Measurements from ENCODE around the gene PHACTR2.

The PHACTR2 gene

DNA sequence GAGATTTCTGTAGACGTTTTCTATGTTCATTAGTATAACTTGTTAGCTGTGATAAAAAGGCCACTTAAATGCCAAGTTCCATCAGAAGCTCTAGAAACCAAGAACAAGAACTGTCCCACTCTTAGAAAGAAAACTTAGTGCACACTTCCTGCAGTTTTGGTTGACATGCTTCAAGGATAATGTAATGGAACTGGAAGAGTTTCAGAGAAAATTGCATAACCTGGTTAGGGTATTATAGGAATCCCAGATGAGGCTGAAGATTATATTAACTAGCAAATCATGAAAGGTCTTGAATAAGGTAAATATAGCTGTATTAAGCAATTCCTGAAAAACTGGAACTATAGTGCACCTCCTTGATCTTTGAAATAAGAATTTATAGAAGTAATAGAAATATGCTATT, 1.8 kb upstream of the PHACTR2 start:
- no peak for DNase-seq

DNA sequence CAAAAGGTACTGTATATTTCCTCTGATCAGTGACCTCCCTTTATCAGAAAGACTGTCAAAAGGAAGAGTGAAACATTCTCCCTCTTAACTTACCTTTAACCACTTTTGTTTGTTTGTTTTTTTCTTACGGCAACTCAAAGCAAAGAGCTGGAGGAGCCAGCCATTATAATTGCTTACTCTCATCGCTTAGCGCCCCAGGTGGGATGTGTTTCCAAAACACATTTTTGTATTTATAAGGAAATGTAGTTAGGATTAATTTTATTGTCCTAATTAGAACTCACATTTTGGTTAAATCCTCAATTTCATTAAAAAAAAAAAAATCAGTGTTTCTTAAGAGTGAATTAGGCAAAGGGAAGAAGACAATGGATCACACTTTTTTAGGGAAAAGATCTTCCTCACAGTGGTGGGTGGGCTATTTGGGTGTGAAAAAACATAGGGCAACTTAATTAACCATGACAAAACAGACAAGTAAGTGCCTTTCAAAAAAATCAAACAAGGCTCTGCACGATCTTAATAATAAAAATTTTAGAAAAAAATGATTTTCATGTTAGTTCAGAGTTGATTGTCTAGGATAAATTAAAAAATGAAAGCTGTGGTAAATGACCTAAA, 1.2 kb upstream of the PHACTR2 start:
- no peak for DNase-seq

GRCh38 chr6:143677577-143677890, 231 bp upstream of the PHACTR2 start:
- DNase-seq = no peak

- DNase-seq = no peak
These were observed 1.3 kb downstream of the PHACTR2 start for GRCh38 chr6:143679041-143679440.

- DNase-seq = no peak
These were observed 2.4 kb downstream of the PHACTR2 start for GRCh38 chr6:143680141-143680540.

DNA sequence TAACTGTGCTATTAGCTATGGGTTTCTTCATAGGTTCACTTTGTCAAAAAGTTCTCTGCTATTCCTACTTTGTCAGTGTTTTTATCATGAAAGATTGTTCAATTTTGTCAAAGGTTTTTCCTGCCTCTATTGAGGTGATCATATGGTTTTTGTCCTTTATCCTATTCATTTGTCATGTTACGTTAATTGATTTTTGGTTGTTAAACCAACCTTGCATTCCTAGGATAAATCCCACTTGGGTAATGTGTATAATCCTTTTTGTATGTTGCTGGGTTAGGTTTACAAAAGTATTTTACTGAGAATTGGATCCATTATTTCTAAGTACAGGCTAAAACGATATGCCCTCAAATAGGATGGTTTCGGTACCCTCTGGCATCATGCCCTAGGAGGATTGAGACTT, 5.0 kb downstream of the PHACTR2 start:
- no peak for DNase-seq

GRCh38 chr6:143684486-143684885, 6.7 kb downstream of the PHACTR2 start:
- no peak for DNase-seq

DNA sequence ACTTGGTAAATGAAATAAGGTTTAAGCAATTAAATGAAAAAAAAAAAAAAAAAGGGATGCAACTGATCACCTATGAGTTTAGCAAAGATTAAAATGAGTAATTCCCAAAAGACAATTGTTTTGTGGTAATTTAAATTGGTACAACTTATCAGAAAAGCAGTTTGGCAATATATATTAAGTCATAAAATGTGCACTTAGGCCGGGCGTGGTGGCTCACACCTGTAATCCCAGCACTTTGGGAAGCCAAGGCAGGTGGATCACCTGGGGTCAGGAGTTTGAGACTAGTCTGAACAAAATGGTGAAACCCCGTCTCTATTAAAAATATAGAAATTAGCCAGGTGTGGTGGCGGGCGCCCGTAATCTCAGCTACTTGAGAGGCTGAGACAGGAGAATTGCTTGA, 7.9 kb downstream of the PHACTR2 start:
- no peak for DNase-seq

DNA sequence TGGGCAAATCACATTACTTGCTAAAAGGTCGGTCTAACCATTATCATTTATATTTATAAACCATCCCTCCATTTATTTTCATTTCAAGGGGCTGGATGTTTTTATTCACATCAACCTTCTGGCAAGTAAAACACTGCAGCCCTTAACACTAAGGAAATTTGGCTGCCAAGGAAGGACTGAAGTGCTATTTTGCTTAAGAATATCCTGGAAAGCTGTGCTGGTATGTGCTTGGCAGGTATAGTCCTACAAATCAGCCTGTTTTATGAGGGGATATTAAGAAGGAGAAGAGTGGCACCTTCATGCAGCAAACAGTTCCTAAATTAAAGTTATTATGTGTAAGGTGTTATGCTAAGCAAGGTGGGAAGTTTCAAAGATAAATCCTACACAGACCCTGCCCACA, 9.8 kb downstream of the PHACTR2 start:
- no peak for DNase-seq

GRCh38 chr6:143688681-143689080, 10.9 kb downstream of the PHACTR2 start:
- DNase-seq = no peak

GRCh38 chr6:143689852-143690251, 12.1 kb downstream of the PHACTR2 start:
- no peak for DNase-seq

DNA sequence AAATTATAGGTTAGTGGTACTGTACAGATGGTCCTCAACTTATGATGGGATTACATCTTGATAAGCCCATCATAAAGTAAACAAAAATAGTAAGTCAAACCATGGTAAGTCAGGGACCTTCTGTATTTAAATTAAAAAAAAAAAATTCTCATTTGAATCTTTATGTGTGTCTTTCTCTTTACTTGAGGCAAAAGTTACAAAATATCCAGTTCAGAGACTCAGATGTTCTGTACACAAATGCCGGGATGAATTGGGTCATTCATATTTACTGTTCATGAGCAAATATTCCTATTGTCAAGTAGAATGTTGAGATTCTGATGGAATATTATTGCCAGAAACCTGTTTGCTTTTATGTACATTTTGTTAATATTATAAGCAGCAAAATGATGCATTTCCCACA, 13.4 kb downstream of the PHACTR2 start:
- DNase-seq = no peak

DNA sequence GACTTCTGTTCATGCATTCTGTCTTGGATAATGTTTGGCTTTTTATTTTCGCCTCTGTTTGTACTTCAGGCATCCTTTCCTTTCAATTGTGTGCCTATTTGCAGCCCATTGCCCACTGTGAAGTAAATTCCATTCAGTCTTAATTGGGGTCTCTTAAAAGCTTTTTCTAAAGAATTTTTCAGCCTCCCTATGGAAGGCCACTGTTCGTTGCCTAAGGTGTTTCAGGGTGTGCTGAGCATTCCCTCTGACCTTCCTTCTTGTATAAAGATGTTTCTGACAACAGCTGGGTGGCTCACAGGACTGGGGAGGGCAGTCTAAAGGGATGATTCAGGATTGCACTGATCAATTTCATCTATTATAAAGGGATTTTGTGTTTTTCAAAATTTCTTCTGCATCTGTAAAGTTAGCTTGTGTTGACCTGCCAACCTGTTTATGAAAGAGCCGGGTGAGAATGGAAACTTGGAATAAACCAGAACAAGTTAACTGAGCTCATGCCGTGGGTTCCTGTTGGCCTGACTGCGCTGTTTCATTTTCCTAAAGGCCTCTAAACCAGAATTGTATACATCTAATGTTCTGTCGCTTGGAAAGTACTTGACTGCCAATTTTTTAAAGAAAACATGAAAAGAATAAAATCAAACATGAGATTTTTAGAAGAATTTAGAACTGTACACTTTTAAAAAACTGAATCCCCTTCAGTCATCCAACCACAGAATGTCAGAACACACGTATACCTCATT, 14.3 kb downstream of the PHACTR2 start:
- DNase-seq = no peak

- no peak for DNase-seq
These were observed 14.9 kb downstream of the PHACTR2 start for GRCh38 chr6:143692696-143693095.

DNA sequence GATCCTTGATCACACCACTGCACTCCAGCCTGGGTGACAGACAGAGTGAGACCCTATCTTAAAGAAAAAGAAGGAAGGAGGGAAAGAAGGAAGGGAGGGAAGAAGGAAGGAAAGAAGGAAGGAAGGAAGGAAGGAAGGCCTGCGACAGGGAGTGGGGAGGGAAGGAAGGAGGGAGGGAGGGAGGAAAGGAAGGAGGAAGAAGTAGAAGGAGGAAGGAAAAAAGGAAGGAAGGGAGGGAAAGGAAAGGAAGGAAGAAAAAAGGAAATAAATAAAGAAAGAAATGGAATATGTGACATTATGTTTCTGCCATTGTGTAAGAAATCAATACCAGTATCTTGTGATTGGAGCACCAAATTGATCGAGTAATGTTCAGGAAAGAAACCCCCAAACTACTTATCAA, 16.2 kb downstream of the PHACTR2 start:
- no peak for DNase-seq

DNA sequence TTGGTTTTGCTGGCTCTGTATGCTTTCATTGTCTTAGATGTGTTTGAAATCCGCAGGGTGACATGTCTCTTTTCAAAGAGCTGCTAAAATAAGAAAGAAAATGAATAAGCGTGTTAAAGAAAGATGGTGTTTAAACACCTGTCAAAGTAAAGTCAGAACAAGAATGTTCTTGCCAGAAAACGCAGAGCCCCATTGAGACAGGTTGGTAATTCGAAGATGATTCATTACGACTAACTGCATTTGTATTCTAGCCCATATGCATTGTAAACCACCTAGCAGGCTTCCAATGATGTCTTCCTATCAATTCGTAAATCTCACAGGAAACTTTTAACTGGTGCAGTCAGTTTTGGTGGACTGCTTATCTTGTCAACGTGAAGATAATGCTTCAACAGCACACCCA, 16.8 kb downstream of the PHACTR2 start:
- no peak for DNase-seq

DNA sequence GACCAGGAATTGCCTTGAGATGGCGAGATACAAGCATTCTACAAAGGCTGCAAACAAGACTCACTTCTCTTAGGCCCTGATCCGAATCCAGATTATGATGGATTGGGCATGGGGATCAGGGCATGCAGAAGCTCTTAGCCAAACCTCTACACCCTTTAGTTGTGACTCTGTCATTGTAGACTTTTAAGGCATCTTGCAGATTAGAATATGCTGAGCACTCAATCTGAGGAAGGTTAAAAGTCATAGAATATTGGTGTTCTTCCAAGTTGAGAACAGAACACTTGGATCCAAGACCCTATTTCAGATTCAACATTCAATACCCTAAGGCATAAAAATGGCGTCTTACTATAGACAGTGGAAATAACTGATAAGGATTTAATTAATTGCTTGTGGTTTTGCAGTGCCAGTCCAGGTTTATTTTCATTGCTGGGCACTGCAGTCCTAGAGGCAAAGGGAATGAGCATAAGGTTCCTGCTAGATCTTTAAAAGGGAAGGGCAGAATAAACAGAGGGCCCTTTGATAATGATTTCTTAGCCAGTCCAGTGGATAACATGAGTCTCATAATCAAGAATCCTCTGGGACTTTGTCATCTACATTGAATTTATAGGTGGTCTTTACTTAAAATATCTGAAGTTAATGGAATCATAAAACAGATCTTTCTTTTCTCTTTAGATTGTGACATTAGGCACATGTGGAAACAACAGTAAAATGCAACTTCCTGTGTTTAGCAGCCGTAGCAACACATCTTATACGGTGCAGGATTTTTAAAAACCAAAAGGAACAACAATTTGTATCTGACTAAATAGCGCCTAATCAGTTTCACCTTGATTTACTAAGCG, 17.6 kb downstream of the PHACTR2 start:
- no peak for DNase-seq

DNA sequence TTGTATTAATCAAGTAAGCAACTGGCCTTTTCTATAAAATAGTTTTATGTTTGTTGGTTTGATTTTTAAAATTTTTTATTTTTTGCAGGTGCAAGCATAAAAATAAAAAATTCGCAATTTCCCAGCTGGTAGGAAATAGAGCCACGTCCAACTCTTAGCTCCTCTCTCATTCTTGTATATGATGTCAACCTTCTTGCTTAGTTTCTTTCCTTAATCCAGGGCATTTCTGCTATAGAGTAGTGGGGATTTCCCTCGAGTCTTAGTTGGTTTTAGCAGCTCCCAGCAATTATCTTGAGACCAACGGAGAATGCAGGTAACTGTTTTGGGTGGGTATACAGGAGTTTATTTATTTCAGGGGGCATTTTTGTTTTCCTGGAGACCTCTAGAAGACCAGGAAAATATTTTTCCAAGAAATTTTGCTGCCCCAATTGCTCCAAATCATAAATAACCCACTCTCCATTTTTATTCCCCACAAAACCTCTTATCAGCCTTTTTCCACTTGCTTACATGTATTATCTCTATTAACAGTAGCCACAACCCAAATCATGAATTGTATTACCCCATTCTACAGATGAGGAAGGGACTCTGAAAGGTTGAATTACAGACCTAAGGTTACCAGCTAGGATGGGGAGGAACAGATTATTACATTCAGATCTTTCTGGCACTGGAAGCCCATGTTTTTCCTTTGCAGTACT, 18.4 kb downstream of the PHACTR2 start:
- no peak for DNase-seq

DNA sequence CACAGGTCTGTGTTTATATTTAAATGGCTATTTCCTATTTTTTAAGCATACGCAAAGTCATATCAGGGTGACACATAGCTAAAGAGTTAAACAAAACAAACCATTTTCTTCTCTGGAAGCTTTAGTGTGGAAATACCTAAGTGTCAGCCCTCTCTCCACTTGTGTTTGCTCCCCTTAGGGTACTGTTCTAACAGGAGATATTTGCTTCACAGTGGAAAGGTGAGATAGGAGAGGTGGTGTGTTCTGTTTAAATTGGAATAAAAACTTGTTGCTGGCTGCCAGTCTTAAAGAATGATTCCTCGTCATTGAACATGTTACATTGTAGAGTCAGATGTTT, 18.9 kb downstream of the PHACTR2 start:
- no peak for DNase-seq

DNA sequence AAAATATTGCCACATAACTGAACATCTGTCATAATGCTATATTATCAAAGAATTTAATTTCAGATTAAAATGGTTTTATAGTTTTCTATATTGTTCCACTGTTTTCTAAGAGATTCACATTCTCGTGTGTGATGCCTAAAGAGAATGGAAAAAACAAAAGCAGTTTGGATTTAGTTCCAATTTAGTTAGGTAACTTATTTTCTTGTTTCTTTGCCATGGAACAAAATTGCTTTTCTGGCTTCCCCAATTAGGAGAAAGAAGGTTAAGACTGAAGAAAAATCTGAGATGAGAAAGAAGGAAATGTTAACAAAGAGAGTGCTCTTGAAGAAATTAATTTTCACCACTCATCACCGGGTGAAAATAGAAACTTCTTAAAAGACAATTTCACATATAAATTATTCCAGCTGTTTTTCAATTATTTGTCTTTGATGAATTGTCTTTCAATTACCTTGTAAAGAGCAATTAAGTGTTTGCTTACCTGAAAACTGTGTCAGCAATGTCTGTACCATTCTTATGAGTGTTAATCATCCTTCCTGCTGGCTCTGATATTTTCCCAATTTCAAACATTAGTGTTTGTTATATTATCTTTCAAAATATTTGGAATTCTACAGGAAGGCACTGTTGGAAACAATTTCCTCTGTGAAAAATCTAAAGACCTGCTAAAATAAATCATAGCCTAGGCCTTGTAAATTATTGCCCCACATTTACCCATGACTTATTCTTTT, 19.5 kb downstream of the PHACTR2 start:
- no peak for DNase-seq

GRCh38 chr6:143698329-143698728, 20.6 kb downstream of the PHACTR2 start:
- DNase-seq = no peak

GRCh38 chr6:143698759-143699429, 21.1 kb downstream of the PHACTR2 start:
- no peak for DNase-seq
